Measurements from ENCODE around the gene PRR35.

The PRR35 gene

GRCh38 chr16:519425-519824 lies 40.8 kb upstream of the PRR35 start:
- TF ChIP-seq, protein P1, sequence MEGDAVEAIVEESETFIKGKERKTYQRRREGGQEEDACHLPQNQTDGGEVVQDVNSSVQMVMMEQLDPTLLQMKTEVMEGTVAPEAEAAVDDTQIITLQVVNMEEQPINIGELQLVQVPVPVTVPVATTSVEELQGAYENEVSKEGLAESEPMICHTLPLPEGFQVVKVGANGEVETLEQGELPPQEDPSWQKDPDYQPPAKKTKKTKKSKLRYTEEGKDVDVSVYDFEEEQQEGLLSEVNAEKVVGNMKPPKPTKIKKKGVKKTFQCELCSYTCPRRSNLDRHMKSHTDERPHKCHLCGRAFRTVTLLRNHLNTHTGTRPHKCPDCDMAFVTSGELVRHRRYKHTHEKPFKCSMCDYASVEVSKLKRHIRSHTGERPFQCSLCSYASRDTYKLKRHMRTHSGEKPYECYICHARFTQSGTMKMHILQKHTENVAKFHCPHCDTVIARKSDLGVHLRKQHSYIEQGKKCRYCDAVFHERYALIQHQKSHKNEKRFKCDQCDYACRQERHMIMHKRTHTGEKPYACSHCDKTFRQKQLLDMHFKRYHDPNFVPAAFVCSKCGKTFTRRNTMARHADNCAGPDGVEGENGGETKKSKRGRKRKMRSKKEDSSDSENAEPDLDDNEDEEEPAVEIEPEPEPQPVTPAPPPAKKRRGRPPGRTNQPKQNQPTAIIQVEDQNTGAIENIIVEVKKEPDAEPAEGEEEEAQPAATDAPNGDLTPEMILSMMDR (conservative IDR thresholded peaks at IDR 0.05; ENCODE audit: low read depth, low read length), result no peak
- DNase-seq (ENCODE audit: low read depth), result no peak
- no peak overlapping the region for H3K4me3 ChIP-seq (ENCODE audit: low read depth, low read length)

GRCh38 chr16:519841-520687 lies 40.1 kb upstream of the PRR35 start:
- DNase-seq (ENCODE audit: low read depth), result no peak
- no peak overlapping the region for H3K4me3 ChIP-seq (ENCODE audit: low read depth, low read length)
- TF ChIP-seq, protein P1 (conservative IDR thresholded peaks at IDR 0.05; ENCODE audit: low read depth, low read length), result no peak

- TF ChIP-seq, protein P1 (conservative IDR thresholded peaks at IDR 0.05; ENCODE audit: low read depth, low read length), result no peak
- no peak overlapping the region for H3K4me3 ChIP-seq (ENCODE audit: low read depth, low read length)
- no peak for DNase-seq (ENCODE audit: low read depth)
These were observed 39.3 kb upstream of the PRR35 start for GRCh38 chr16:520847-521246.

- TF ChIP-seq, protein P1 (conservative IDR thresholded peaks at IDR 0.05; ENCODE audit: low read depth, low read length), result peak; percentile 31
- no peak for DNase-seq (ENCODE audit: low read depth)
These were observed 38.6 kb upstream of the PRR35 start for GRCh38 chr16:521381-522210.

GRCh38 chr16:522320-523096 lies 37.7 kb upstream of the PRR35 start:
- no peak for DNase-seq (ENCODE audit: low read depth)
- no peak overlapping the region for H3K4me3 ChIP-seq (ENCODE audit: low read depth, low read length)
- TF ChIP-seq, protein P1 (conservative IDR thresholded peaks at IDR 0.05; ENCODE audit: low read depth, low read length), result no peak

More at GRCh38 chr16:521381-522210, 38.6 kb upstream of the PRR35 start:
- H3K4me3 ChIP-seq (ENCODE audit: low read depth, low read length), result no peak overlapping the region

GRCh38 chr16:523097-523741 lies 37.0 kb upstream of the PRR35 start:
- TF ChIP-seq, protein P1 (conservative IDR thresholded peaks at IDR 0.05; ENCODE audit: low read depth, low read length), result no peak
- no peak overlapping the region for H3K4me3 ChIP-seq (ENCODE audit: low read depth, low read length)

More at GRCh38 chr16:523097-523741, 37.0 kb upstream of the PRR35 start:
- DNase-seq (ENCODE audit: low read depth), result no peak
